NCI-H748 (cell line): ENCODE measurements around the gene SH3TC1.

Experiments
- DNase-seq: peaks from one replicate; lab custom pipeline; 2025; ENCODE audit not compliant: unreplicated experiment; lab: John Stamatoyannopoulos, UW

SH3TC1 gene

GRCh38 chr4:8180310-8181093 is 18.6 kb upstream of the SH3TC1 start:
- no peak for DNase-seq

GRCh38 chr4:8181119-8181518 is 18.0 kb upstream of the SH3TC1 start:
- no peak for DNase-seq

GRCh38 chr4:8181844-8182243 is 17.2 kb upstream of the SH3TC1 start:
- DNase-seq: no peak

GRCh38 chr4:8182294-8182693 is 16.8 kb upstream of the SH3TC1 start:
- no peak for DNase-seq

GRCh38 chr4:8182858-8183725 is 16.0 kb upstream of the SH3TC1 start:
- DNase-seq: no peak

GRCh38 chr4:8184061-8184460 is 15.0 kb upstream of the SH3TC1 start:
- no peak for DNase-seq

GRCh38 chr4:8185295-8185694 is 13.8 kb upstream of the SH3TC1 start:
- no peak for DNase-seq

- DNase-seq: no peak
These were observed 13.2 kb upstream of the SH3TC1 start for GRCh38 chr4:8185930-8186329.

- DNase-seq: no peak
These were observed 11.0 kb upstream of the SH3TC1 start for GRCh38 chr4:8188085-8188484.

- DNase-seq: no peak
These were observed 10.1 kb upstream of the SH3TC1 start for GRCh38 chr4:8188743-8189550.

GRCh38 chr4:8189551-8190466 is 9.3 kb upstream of the SH3TC1 start:
- no peak for DNase-seq

- no peak for DNase-seq
These were observed 7.8 kb upstream of the SH3TC1 start for GRCh38 chr4:8191136-8191747.

- peak; percentile 77 for DNase-seq
These were observed 6.0 kb upstream of the SH3TC1 start for GRCh38 chr4:8192748-8193738.

GRCh38 chr4:8194306-8195242 is 4.5 kb upstream of the SH3TC1 start:
- no peak for DNase-seq

- DNase-seq: no peak
These were observed 3.7 kb upstream of the SH3TC1 start for GRCh38 chr4:8195431-8195830.

- DNase-seq: no peak
These were observed 3.1 kb upstream of the SH3TC1 start for GRCh38 chr4:8195841-8196458.

GRCh38 chr4:8197521-8197920 is 1.6 kb upstream of the SH3TC1 start:
- no peak for DNase-seq
